ENCODE data around the gene CLECL1.
"Not testable (repeated sequence)": the region's sequence is repeated elsewhere in the genome, so short reads cannot be mapped to it uniquely, and the experiment has no call there.

Gene CLECL1

GRCh38 chr12:9692909-9693308, 40.0 kb downstream of the CLECL1 start:
- DNase-seq = no peak

- DNase-seq = no peak
Measured at GRCh38 chr12:9687228-9687627, 45.7 kb downstream of the CLECL1 start.

GRCh38 chr12:9685915-9686314, 47.0 kb downstream of the CLECL1 start:
- DNase-seq = no peak

- not testable (repeated sequence) for DNase-seq
Measured at GRCh38 chr12:9685366-9685765, 47.5 kb downstream of the CLECL1 start.

GRCh38 chr12:9682949-9683348, 49.9 kb downstream of the CLECL1 start:
- not testable (repeated sequence) for DNase-seq

- not testable (repeated sequence) for DNase-seq
Measured at GRCh38 chr12:9682508-9682907, 50.4 kb downstream of the CLECL1 start.

GRCh38 chr12:9674226-9674590, 58.7 kb downstream of the CLECL1 start:
- peak; percentile 26 for DNase-seq

GRCh38 chr12:9673404-9674225, 59.3 kb downstream of the CLECL1 start:
- DNase-seq = peak; percentile 44

Data from effector CD4-positive, alpha-beta T cell (primary cell).